OCI-LY1 (cell line): ENCODE measurements around the gene SBDS.
"Not testable (repeated sequence)": the region's sequence is repeated elsewhere in the genome, so short reads cannot be mapped to it uniquely, and the experiment has no call there.

Experiments
- H2AFZ ChIP-seq: fragments of 200-600 bp; sonication (generic), shearing (Covaris generic); 2 replicates; pipeline ENCODE4 v1.6.0; 2014; ENCODE audit warnings: antibody characterized with exemption, mild to moderate bottlenecking, low read length
- H3F3A ChIP-seq: fragments of 200-600 bp; sonication (generic), shearing (Covaris generic); 2 replicates; pipeline ENCODE4 v1.6.0; 2014; ENCODE audit warnings: mild to moderate bottlenecking, antibody characterized with exemption, low read length, moderate library complexity; ENCODE audit not compliant: insufficient read depth
- H3K27ac ChIP-seq: fragments of 200-600 bp; sonication (generic); 2 replicates; pipeline ENCODE4 v1.5.1; 2014; ENCODE audit warnings: low read length, mixed run types, mild to moderate bottlenecking, low read depth; ENCODE audit not compliant: poor library complexity, severe bottlenecking
- H3K27me3 ChIP-seq: fragments of 200-600 bp; sonication (generic); 2 replicates; pipeline ENCODE4 v1.6.0; 2014; ENCODE audit warnings: antibody characterized with exemption, mild to moderate bottlenecking, low read length, moderate library complexity; ENCODE audit not compliant: insufficient read depth
- H3K36me3 ChIP-seq: fragments of 200-600 bp; sonication (generic); 2 replicates; pipeline ENCODE4 v1.6.1; 2014; ENCODE audit warnings: mild to moderate bottlenecking, antibody characterized with exemption, low read length, moderate library complexity, mixed read lengths; ENCODE audit not compliant: insufficient read depth
- H3K4me1 ChIP-seq: fragments of 200-600 bp; sonication (generic); 2 replicates; pipeline ENCODE4 v1.5.1; 2014; ENCODE audit warnings: mild to moderate bottlenecking, low read length, moderate library complexity; ENCODE audit not compliant: insufficient read depth, severe bottlenecking
- H3K4me2 ChIP-seq: fragments of 200-600 bp; sonication (generic), shearing (Covaris generic); 2 replicates; pipeline ENCODE4 v1.6.1; 2014; ENCODE audit warnings: low read length
- H3K4me3 ChIP-seq: fragments of 200-600 bp; sonication (generic); 2 replicates; pipeline ENCODE4 v1.5.1; 2014; ENCODE audit warnings: low read length, low read depth, mild to moderate bottlenecking, mixed read lengths; ENCODE audit not compliant: poor library complexity, severe bottlenecking
- H3K79me2 ChIP-seq: fragments of 200-600 bp; shearing (Covaris generic); 2 replicates; pipeline ENCODE4 v1.6.1; 2016; ENCODE audit warnings: mixed run types, low read length, mixed read lengths; ENCODE audit not compliant: insufficient read depth
- H3K9ac ChIP-seq: fragments of 200-600 bp; sonication (generic), shearing (Covaris generic); 2 replicates; pipeline ENCODE4 v1.6.1; 2014; ENCODE audit warnings: mild to moderate bottlenecking, low read length, mixed read lengths
- H3K9me2 ChIP-seq: fragments of 200-600 bp; sonication (generic), shearing (Covaris generic); 2 replicates; pipeline ENCODE4 v1.6.1; 2014; ENCODE audit warnings: low read depth, mild to moderate bottlenecking, low read length, mixed read lengths
- H3K9me3 ChIP-seq: fragments of 200-600 bp; shearing (Covaris generic); 2 replicates; pipeline ENCODE4 v1.6.1; 2014; ENCODE audit warnings: low read length, mixed read lengths
- H4K20me1 ChIP-seq: fragments of 200-600 bp; sonication (generic), shearing (Covaris generic); 2 replicates; pipeline ENCODE4 v1.6.0; 2016; ENCODE audit warnings: mild to moderate bottlenecking, low read length; ENCODE audit not compliant: insufficient read depth
- EZH2 ChIP-seq: fragments of 200-600 bp; sonication (generic), shearing (Covaris generic); IDR thresholded peaks from 2 replicates; pipeline ENCODE4 v1.8.0; 2017; ENCODE audit warnings: borderline replicate concordance, mixed run types, mild to moderate bottlenecking, antibody characterized with exemption, low read length, moderate library complexity, mixed read lengths
- TF ChIP-seq, protein P1 (sequence below): fragments of 200-600 bp; sonication (generic), shearing (Covaris generic); IDR thresholded peaks from 2 replicates; pipeline ENCODE4 v1.5.1; 2017; ENCODE audit warnings: mild to moderate bottlenecking, antibody characterized with exemption, low read length, moderate library complexity, mixed read lengths

SBDS gene

GRCh38 chr7:66979013-66979412, 16.4 kb downstream of the SBDS start:
- not testable (repeated sequence) for H2AFZ ChIP-seq, H3K27me3 ChIP-seq

GRCh38 chr7:66978312-66978711, 17.1 kb downstream of the SBDS start:
- not testable (repeated sequence) for H3F3A ChIP-seq, H3K9me3 ChIP-seq, H3K36me3 ChIP-seq, H3K4me3 ChIP-seq, H3K9me2 ChIP-seq, H3K4me1 ChIP-seq, H3K27ac ChIP-seq, H3K9ac ChIP-seq, H3K4me2 ChIP-seq, H3K79me2 ChIP-seq, H3K27me3 ChIP-seq, H4K20me1 ChIP-seq, H2AFZ ChIP-seq

More at GRCh38 chr7:66979013-66979412, 16.4 kb downstream of the SBDS start:
- not testable (repeated sequence) for H3K9me3 ChIP-seq, H3K9me2 ChIP-seq, H3K27ac ChIP-seq, H3K9ac ChIP-seq, H3F3A ChIP-seq, H4K20me1 ChIP-seq, H3K4me1 ChIP-seq, H3K36me3 ChIP-seq, H3K4me2 ChIP-seq, H3K4me3 ChIP-seq, H3K79me2 ChIP-seq

- Histone ChIP-seq H3K9me2 (no peaks in the 10 kb centered on the region), H3K27me3 (no peaks in the 10 kb centered on the region), H3K36me3 (no peaks in the 10 kb centered on the region), H3K4me2 (no peak overlapping the region), H3K9me3 (peaks cover 4% of the 10 kb centered on the region), H2AFZ (no peak overlapping the region), H3K79me2 (no peaks in the 10 kb centered on the region), H3F3A (no peaks in the 10 kb centered on the region), H3K4me1 (no peaks in the 10 kb centered on the region), H3K27ac (no peak overlapping the region), H4K20me1 (no peaks in the 10 kb centered on the region), H3K9ac (no peak overlapping the region), H3K4me3 (no peak overlapping the region)
- TF ChIP-seq, protein P1, sequence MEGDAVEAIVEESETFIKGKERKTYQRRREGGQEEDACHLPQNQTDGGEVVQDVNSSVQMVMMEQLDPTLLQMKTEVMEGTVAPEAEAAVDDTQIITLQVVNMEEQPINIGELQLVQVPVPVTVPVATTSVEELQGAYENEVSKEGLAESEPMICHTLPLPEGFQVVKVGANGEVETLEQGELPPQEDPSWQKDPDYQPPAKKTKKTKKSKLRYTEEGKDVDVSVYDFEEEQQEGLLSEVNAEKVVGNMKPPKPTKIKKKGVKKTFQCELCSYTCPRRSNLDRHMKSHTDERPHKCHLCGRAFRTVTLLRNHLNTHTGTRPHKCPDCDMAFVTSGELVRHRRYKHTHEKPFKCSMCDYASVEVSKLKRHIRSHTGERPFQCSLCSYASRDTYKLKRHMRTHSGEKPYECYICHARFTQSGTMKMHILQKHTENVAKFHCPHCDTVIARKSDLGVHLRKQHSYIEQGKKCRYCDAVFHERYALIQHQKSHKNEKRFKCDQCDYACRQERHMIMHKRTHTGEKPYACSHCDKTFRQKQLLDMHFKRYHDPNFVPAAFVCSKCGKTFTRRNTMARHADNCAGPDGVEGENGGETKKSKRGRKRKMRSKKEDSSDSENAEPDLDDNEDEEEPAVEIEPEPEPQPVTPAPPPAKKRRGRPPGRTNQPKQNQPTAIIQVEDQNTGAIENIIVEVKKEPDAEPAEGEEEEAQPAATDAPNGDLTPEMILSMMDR, result no peak
- no peak for TF ChIP-seq EZH2
Measured at GRCh38 chr7:66974986-66975590, 20.3 kb downstream of the SBDS start.

DNA sequence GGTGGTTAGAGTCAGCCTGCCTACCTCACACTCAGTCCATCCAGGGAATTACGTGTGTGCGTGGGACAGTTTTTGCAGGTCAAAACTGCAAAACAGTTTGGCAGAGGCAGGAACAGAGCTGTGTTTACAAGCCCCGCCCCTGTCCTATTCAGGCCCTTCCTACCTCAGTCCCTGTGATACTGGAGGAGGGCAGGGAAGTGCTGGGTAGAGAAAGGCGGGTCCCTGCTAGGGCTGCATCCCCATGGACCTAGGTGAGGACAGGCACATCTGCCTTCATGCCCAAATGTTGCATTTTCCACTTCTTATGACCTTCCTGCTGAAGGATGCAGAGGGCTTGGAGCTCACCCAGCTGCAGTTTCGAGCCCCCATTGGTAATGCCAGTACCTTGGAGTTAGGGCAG, 25.1 kb downstream of the SBDS start:
- Histone ChIP-seq H4K20me1 (no peaks in the 10 kb centered on the region), H3K9me3 (no peaks in the 10 kb centered on the region), H3K4me3 (no peak overlapping the region), H3K4me1 (no peaks in the 10 kb centered on the region), H3K27ac (no peak overlapping the region), H3K27me3 (no peaks in the 10 kb centered on the region), H3K79me2 (no peaks in the 10 kb centered on the region), H3K36me3 (no peaks in the 10 kb centered on the region), H3K9ac (no peak overlapping the region), H3K4me2 (no peak overlapping the region), H2AFZ (no peak overlapping the region), H3F3A (no peaks in the 10 kb centered on the region), H3K9me2 (no peaks in the 10 kb centered on the region)
- TF ChIP-seq EZH2, result no peak
- TF ChIP-seq, protein P1, result no peak

DNA sequence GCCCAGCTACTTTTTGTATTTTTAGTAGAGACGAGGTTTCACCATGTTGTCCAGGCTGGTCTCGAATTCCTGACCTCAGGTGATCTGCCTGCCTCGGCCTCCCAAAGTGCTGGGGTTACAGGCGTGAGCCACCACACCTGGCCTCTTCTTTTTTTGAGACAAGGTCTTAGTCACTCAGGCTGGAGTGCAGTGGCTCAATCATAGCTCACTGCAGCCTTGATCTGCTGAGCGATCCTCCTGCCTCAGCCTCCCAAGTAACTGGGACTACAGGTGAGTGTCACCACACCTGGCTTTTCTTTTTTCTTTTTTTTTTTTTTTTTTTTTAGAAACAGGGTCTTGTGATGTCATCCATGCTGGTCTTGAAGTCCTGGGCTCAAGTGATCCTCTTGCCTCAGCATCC, 26.4 kb downstream of the SBDS start:
- not testable (repeated sequence) for H3F3A ChIP-seq, H4K20me1 ChIP-seq, H3K27me3 ChIP-seq, H3K4me1 ChIP-seq, H3K4me3 ChIP-seq, H3K9me2 ChIP-seq, H3K79me2 ChIP-seq, H2AFZ ChIP-seq, H3K4me2 ChIP-seq, H3K27ac ChIP-seq, H3K9ac ChIP-seq, H3K9me3 ChIP-seq, H3K36me3 ChIP-seq
